HEK293 (cell line): ENCODE data around the gene PDIA5.
A peak's percentile ranks its signal among the peaks of the same experiment; 100 is the strongest.

Experiments used
- HIC1 ChIP-seq: fragments of 450-650 bp; formaldehyde crosslinking; IDR thresholded peaks from 2 replicates; pipeline ENCODE4 v1.5.1; 2016; ENCODE audit warnings: missing biosample characterization, missing genetic modification characterization
- HOXD13 ChIP-seq: sonication (generic); formaldehyde crosslinking; IDR thresholded peaks from 2 replicates; pipeline ENCODE4 v1.8.0; 2022; ENCODE audit warnings: missing genetic modification reagents, borderline replicate concordance
- KLF16 ChIP-seq: fragments of 450-650 bp; formaldehyde crosslinking; IDR thresholded peaks from 2 replicates; pipeline ENCODE4 v1.5.1; 2017; ENCODE audit warnings: missing biosample characterization, missing genetic modification characterization
- KLF17 ChIP-seq: fragments of 450-650 bp; formaldehyde crosslinking; IDR thresholded peaks from 2 replicates; pipeline ENCODE4 v1.5.1; 2016; ENCODE audit warnings: missing biosample characterization, missing genetic modification characterization
- KLF9 ChIP-seq: fragments of 450-650 bp; formaldehyde crosslinking; IDR thresholded peaks from 2 replicates; pipeline ENCODE4 v1.5.1; 2016; ENCODE audit warnings: missing biosample characterization, missing genetic modification characterization, low read depth
- MYNN ChIP-seq: fragments of 450-650 bp; formaldehyde crosslinking; IDR thresholded peaks from 2 replicates; pipeline ENCODE4 v1.5.1; 2016; ENCODE audit warnings: missing biosample characterization, missing genetic modification characterization, borderline replicate concordance
- PATZ1 ChIP-seq: fragments of 450-650 bp; formaldehyde crosslinking; IDR thresholded peaks from 2 replicates; pipeline ENCODE4 v1.5.1; 2016; ENCODE audit warnings: missing biosample characterization, missing genetic modification characterization
- PBX3 ChIP-seq: sonication (generic); formaldehyde crosslinking; IDR thresholded peaks from 2 replicates; pipeline ENCODE4 v1.8.1; 2022; ENCODE audit warnings: mild to moderate bottlenecking, moderate library complexity, missing genetic modification reagents
- SP3 ChIP-seq: fragments of 450-650 bp; formaldehyde crosslinking; IDR thresholded peaks from 2 replicates; pipeline ENCODE4 v1.5.1; 2016; ENCODE audit warnings: missing biosample characterization, missing genetic modification characterization
- YY2 ChIP-seq: fragments of 450-650 bp; formaldehyde crosslinking; IDR thresholded peaks from 2 replicates; pipeline ENCODE4 v1.5.1; 2016; ENCODE audit warnings: missing biosample characterization, missing genetic modification characterization
- ZBTB48 ChIP-seq: fragments of 450-650 bp; formaldehyde crosslinking; IDR thresholded peaks from 2 replicates; pipeline ENCODE4 v1.5.1; 2016; ENCODE audit warnings: missing biosample characterization, missing genetic modification characterization
- ZBTB6 ChIP-seq: fragments of 450-650 bp; formaldehyde crosslinking; IDR thresholded peaks from 2 replicates; pipeline ENCODE4 v1.5.1; 2017; ENCODE audit warnings: missing biosample characterization, missing genetic modification characterization
- ZFP37 ChIP-seq: fragments of 450-650 bp; formaldehyde crosslinking; IDR thresholded peaks from 2 replicates; pipeline ENCODE4 v1.5.1; 2016; ENCODE audit warnings: missing biosample characterization, missing genetic modification characterization
- ZNF19 ChIP-seq: fragments of 450-650 bp; formaldehyde crosslinking; IDR thresholded peaks from 2 replicates; pipeline ENCODE4; 2016; ENCODE audit warnings: missing biosample characterization, missing genetic modification characterization, low read depth
- ZNF2 ChIP-seq: fragments of 450-650 bp; formaldehyde crosslinking; IDR thresholded peaks from 2 replicates; pipeline ENCODE4 v1.5.1; 2016; ENCODE audit warnings: missing biosample characterization, missing genetic modification characterization
- ZNF211 ChIP-seq: fragments of 450-650 bp; formaldehyde crosslinking; IDR thresholded peaks from 2 replicates; pipeline ENCODE4 v1.5.1; 2016; ENCODE audit warnings: low read depth, missing biosample characterization, missing genetic modification characterization
- ZNF24 ChIP-seq: fragments of 450-650 bp; formaldehyde crosslinking; IDR thresholded peaks from 2 replicates; pipeline ENCODE4 v1.5.1; 2016; ENCODE audit warnings: missing biosample characterization, missing genetic modification characterization
- ZNF354C ChIP-seq: fragments of 450-650 bp; formaldehyde crosslinking; IDR thresholded peaks from 2 replicates; pipeline ENCODE4 v1.5.1; 2016; ENCODE audit warnings: missing biosample characterization, missing genetic modification characterization, low read depth, borderline replicate concordance
- ZNF37A ChIP-seq: fragments of 450-650 bp; IDR thresholded peaks from 2 replicates; pipeline ENCODE4 v1.5.1; 2018; ENCODE audit warnings: missing biosample characterization, missing genetic modification characterization
- ZNF391 ChIP-seq: fragments of 450-650 bp; formaldehyde crosslinking; IDR thresholded peaks from 2 replicates; pipeline ENCODE4 v1.5.1; 2016; ENCODE audit warnings: low read depth, missing biosample characterization, missing genetic modification characterization, borderline replicate concordance
- ZNF423 ChIP-seq: fragments of 450-650 bp; formaldehyde crosslinking; IDR thresholded peaks from 2 replicates; pipeline ENCODE4 v1.5.1; 2016; ENCODE audit warnings: missing biosample characterization, missing genetic modification characterization
- ZNF501 ChIP-seq: fragments of 450-650 bp; formaldehyde crosslinking; IDR thresholded peaks from 2 replicates; pipeline ENCODE4 v1.5.1; 2016; ENCODE audit warnings: missing biosample characterization, missing genetic modification characterization
- ZNF585B ChIP-seq: fragments of 450-650 bp; formaldehyde crosslinking; IDR thresholded peaks from 2 replicates; pipeline ENCODE4 v1.5.1; 2016; ENCODE audit warnings: missing biosample characterization, missing genetic modification characterization
- ZNF629 ChIP-seq: fragments of 450-650 bp; formaldehyde crosslinking; IDR thresholded peaks from 2 replicates; pipeline ENCODE4 v1.5.1; 2017; ENCODE audit warnings: missing biosample characterization, missing genetic modification characterization
- ZNF843 ChIP-seq: fragments of 450-650 bp; formaldehyde crosslinking; IDR thresholded peaks from 2 replicates; pipeline ENCODE4 v1.5.1; 2016; ENCODE audit warnings: missing biosample characterization, missing genetic modification characterization
- TF ChIP-seq, protein P1 (sequence below): fragments of 450-650 bp; formaldehyde crosslinking; IDR thresholded peaks from 2 replicates; pipeline ENCODE4 v1.5.1; 2017; ENCODE audit warnings: missing biosample characterization, mild to moderate bottlenecking, missing genetic modification characterization, moderate library complexity

PDIA5 gene

DNA sequence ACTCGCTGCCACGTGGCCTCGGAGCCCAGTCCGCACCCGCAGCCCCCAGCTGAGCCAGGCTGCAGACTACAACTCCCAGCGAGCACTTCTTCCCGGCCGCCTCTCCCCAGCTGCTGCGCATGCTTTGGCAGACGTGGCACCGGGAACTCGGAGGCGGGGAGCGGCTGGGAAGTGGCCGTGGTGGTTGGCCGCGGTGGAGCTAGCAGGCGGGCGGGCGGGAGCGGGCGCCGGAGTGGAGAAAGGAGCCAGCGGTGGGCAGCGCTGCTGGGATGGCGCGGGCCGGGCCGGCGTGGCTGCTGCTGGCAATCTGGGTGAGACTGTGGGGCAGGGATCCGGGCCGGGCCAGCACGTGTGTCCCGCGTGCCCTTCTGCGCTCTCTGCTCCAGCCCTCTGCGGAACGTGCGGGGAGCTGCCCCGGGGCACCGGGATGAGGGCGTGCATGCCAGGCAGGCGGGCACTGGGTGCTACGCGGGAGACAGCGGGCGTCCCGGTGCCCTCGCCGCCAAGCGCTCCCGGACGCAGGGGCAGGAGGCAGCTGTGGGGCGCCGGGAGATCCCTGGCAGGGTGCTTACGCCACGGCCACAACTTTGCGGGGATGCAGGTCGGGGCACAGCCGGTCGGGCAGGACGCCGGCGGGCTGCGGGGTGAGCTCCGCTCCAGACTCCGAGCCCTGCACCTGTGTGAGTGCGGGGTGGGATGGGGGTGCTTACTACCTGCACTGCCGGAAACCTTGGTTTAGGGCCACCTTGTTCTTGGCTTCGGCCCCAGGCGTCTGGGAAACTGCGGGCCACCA is at the start of gene PDIA5 (continued):
- TF ChIP-seq ZBTB48 (tag by site-specific recombination), result peak; percentile 69; the same call in 1 of the 2 replicates
- TF ChIP-seq, protein P1, sequence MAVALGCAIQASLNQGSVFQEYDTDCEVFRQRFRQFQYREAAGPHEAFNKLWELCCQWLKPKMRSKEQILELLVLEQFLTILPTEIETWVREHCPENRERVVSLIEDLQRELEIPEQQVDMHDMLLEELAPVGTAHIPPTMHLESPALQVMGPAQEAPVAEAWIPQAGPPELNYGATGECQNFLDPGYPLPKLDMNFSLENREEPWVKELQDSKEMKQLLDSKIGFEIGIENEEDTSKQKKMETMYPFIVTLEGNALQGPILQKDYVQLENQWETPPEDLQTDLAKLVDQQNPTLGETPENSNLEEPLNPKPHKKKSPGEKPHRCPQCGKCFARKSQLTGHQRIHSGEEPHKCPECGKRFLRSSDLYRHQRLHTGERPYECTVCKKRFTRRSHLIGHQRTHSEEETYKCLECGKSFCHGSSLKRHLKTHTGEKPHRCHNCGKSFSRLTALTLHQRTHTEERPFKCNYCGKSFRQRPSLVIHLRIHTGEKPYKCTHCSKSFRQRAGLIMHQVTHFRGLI, result peak; percentile 96
- peak; percentile 9; the same call in 1 of the 2 replicates for TF ChIP-seq ZNF423 (tag by site-specific recombination)
- peak; percentile 60 for TF ChIP-seq ZBTB6 (tag by site-specific recombination)
- peak; percentile 58; the same call in 1 of the 2 replicates for TF ChIP-seq ZFP37 (tag by site-specific recombination)
- no peak for TF ChIP-seq ZNF19 (tag by site-specific recombination)
- peak; percentile 95 for TF ChIP-seq HIC1 (tag by site-specific recombination)
- TF ChIP-seq SP3 (tag by site-specific recombination), result peak; percentile 67
- TF ChIP-seq ZNF211 (tag by site-specific recombination), result no peak
- peak; percentile 43; the same call in 1 of the 2 replicates for TF ChIP-seq KLF9
- peak; percentile 69 for TF ChIP-seq ZNF501 (tag by site-specific recombination)
- TF ChIP-seq PBX3 (CRISPR knock-in tag), result peak; percentile 38; the same call in 1 of the 2 replicates
- no peak for TF ChIP-seq ZNF354C (tag by site-specific recombination)
- no peak for TF ChIP-seq MYNN
- TF ChIP-seq YY2 (tag by site-specific recombination), result no peak
- TF ChIP-seq ZNF843 (tag by site-specific recombination), result 0 out of 2 replicates have a peak, but pooled peaks have one; percentile 30
- TF ChIP-seq HOXD13, result no peak
- TF ChIP-seq ZNF2 (tag by site-specific recombination), result 0 out of 2 replicates have a peak, but pooled peaks have one; percentile 28
- no peak for TF ChIP-seq ZNF24 (tag by site-specific recombination)
- 0 out of 2 replicates have a peak, but pooled peaks have one; percentile 22 for TF ChIP-seq ZNF391 (tag by site-specific recombination)
- TF ChIP-seq ZNF629 (tag by site-specific recombination), result 0 out of 2 replicates have a peak, but pooled peaks have one; percentile 9
- peak; percentile 64; the same call in 1 of the 2 replicates for TF ChIP-seq KLF17 (tag by site-specific recombination)
- TF ChIP-seq KLF16, result peak; percentile 47; the same call in 1 of the 2 replicates
- TF ChIP-seq ZNF37A, result no peak
- peak; percentile 86 for TF ChIP-seq PATZ1 (tag by site-specific recombination)
- no peak for TF ChIP-seq ZNF585B (tag by site-specific recombination)
